Upper lobe of right lung (tissue), 1 donor: ENCODE data around the gene ANKRD44. TPM values are rescaled to one million over a fixed set of nuclear protein-coding genes. Genes with fewer than 3 reads are reported as not detected.

ENCODE experiments used
- ATAC-seq: fragments of 200-7000 bp; cut with Tn5 transposase; one replicate; pipeline ENCODE4 v1.9.1; 2020; ENCODE audit warnings: mild to moderate bottlenecking, moderate library complexity
- DNase-seq: peaks from one replicate; pipeline ENCODE4 v3.0.0-alpha.2; 2020
- H3K27ac ChIP-seq: fragments of 200-600 bp; one replicate; pipeline ENCODE4 v1.8.0; 2022
- H3K27me3 ChIP-seq: fragments of 200-600 bp; one replicate; pipeline ENCODE4 v1.8.0; 2022; ENCODE audit warnings: mild to moderate bottlenecking
- H3K36me3 ChIP-seq: fragments of 200-600 bp; one replicate; pipeline ENCODE4 v1.8.0; 2022
- H3K4me1 ChIP-seq: fragments of 200-600 bp; one replicate; pipeline ENCODE4 v1.8.0; 2022
- H3K4me3 ChIP-seq: fragments of 200-600 bp; one replicate; pipeline ENCODE4 v1.8.0; 2022; ENCODE audit warnings: mild to moderate bottlenecking
- H3K9me3 ChIP-seq: fragments of 200-600 bp; one replicate; pipeline ENCODE4 v1.8.0; 2022
- intact Hi-C: fragments of 100-400 bp; cut with DNase I; formaldehyde crosslinking; loops from one replicate; pipeline ENCODE4 v1.11.0; 2022
- total RNA-seq: library from RNA; stranded (reverse); fragmentation: NEBNext Ultra II Directional; extraction: Animal tissue kit (Norgen Biotek cat#: 25700); gene quantifications from one replicate; pipeline ENCODE4 v1.2.1, GENCODE V29; 2021
- TF ChIP-seq, protein P1 (sequence below): fragments of 200-600 bp; IDR thresholded peaks from one replicate; pipeline ENCODE4 v1.8.0; 2022; ENCODE audit warnings: antibody characterized with exemption
- donor health status: DM: no; HTN: yes; CAD: no; lungs with severe emphysema.

Gene ANKRD44
- total RNA-seq, 1 donor from 2014 or later: 51.4 TPM

DNA sequence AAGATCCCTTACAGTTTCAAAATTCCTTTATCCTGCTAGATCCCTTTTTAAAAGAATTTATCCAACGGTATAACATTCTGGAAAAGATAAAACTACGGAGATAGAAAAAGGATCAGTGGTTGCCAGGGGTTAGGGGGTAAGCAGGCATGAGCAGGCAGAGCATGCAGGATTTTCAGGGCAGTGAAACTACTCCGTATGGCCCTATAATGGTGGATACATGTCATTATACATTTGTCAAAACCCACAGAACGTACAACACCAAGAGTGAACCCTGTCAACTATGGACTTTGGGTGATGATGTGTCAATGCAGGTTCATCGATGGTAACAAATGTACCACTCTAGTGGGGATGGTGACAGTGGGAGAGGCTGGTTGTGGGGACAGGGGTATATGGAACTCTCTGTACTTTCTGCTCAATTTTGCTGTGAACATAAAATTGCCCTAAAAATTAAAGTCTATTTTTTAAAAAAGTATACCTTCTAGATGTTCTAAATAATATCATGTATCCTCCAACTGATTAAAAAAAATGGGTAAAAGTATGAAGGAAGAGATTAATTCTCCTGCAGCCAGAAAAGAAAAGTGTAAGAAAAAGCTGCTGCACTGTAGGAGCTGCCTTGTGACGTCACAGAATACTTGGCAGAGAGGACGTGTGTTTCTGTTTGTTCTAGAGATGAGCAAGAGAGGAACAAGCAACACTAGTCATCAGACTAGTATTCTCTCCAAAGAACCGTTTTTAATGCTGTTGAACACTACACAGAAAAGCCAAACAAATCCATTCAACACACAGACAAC is 23.6 kb downstream of the ANKRD44 start:
- no peak for DNase-seq
- peak; percentile 80 for ATAC-seq
- intact Hi-C loops: no loop called here

DNA sequence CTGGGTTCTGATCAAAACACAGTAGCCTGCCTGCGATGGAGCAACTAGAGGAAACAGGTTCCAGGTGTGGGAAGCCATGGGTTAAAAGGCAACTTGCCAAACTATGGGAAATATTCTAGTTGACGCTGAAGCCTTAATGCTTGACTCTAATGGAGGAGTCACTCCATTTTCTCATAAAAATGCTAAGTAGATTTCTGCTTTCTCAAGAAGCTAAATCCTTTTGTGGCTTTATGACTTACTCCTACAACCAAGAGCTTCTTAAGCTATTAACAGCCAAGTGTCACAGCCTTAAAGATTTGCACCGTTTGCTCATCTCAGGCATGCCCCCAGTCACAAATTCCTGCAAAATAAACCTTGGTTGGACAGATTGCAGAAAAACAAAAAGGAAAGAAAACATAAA is 25.2 kb downstream of the ANKRD44 start:
- intact Hi-C loops: no loop called here
- H3K4me3 ChIP-seq: no peak overlapping the region
- no peak for ATAC-seq
- TF ChIP-seq, protein P1, sequence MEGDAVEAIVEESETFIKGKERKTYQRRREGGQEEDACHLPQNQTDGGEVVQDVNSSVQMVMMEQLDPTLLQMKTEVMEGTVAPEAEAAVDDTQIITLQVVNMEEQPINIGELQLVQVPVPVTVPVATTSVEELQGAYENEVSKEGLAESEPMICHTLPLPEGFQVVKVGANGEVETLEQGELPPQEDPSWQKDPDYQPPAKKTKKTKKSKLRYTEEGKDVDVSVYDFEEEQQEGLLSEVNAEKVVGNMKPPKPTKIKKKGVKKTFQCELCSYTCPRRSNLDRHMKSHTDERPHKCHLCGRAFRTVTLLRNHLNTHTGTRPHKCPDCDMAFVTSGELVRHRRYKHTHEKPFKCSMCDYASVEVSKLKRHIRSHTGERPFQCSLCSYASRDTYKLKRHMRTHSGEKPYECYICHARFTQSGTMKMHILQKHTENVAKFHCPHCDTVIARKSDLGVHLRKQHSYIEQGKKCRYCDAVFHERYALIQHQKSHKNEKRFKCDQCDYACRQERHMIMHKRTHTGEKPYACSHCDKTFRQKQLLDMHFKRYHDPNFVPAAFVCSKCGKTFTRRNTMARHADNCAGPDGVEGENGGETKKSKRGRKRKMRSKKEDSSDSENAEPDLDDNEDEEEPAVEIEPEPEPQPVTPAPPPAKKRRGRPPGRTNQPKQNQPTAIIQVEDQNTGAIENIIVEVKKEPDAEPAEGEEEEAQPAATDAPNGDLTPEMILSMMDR: no peak
- H3K9me3 ChIP-seq: no peaks in the 10 kb centered on the region
- H3K4me1 ChIP-seq: peaks cover 38% of the 10 kb centered on the region
- H3K27ac ChIP-seq: no peak overlapping the region
- DNase-seq: no peak
- no peaks in the 10 kb centered on the region for H3K36me3 ChIP-seq
- no peaks in the 10 kb centered on the region for H3K27me3 ChIP-seq

More for the DNA sequence above, 23.6 kb downstream of the ANKRD44 start:
- H3K36me3 ChIP-seq: no peaks in the 10 kb centered on the region
- peak overlapping the region; percentile 14 for H3K27ac ChIP-seq
- no peak overlapping the region for H3K4me3 ChIP-seq
- H3K4me1 ChIP-seq: peaks cover 27% of the 10 kb centered on the region
- H3K27me3 ChIP-seq: no peaks in the 10 kb centered on the region
- no peaks in the 10 kb centered on the region for H3K9me3 ChIP-seq
- TF ChIP-seq, protein P1: no peak

DNA sequence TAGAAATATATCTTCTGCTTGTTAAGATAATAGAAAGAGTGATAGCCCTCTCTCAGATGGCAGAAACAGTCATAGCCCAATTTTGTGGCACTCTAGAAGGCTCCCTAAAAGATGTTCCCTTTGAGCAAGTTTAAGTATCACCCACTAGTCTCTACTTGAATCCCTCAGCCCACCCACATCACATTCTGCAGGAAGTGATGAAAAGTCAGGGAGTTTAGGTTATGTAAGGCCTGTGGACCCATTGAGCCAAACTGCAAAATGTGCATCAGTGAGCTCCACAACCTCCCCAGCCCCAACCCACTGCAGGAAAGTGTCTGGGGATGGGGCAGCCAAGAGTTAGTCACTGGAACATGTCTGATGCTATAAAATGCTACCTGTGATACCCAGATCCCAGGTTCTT is 25.6 kb downstream of the ANKRD44 start:
- H3K36me3 ChIP-seq: no peaks in the 10 kb centered on the region
- DNase-seq (no peak), ATAC-seq (no peak)
- intact Hi-C loops: no loop called here
- H3K27ac ChIP-seq: no peak overlapping the region
- H3K27me3 ChIP-seq: no peaks in the 10 kb centered on the region
- peaks cover 41% of the 10 kb centered on the region for H3K4me1 ChIP-seq
- TF ChIP-seq, protein P1: no peak
- no peaks in the 10 kb centered on the region for H3K9me3 ChIP-seq
- no peak overlapping the region for H3K4me3 ChIP-seq

DNA sequence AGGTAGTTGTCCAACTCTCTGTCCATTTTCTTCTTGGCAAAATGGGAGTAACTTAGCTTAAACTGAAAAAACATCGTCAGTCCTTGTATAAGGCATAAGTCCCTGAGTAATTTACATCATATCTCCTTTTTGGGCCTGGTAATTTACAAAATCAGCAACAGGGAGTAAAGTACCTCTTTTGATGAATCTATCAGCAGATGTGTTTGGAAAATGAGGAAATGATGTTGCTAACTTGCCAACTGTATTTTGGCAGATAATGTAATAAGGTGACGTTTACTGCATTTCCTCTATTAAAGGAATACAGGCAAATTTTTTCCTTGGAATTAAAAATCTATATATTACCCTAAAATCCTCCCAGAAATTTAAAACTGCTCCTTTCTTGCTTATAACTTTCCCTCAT is 29.2 kb downstream of the ANKRD44 start:
- no peak for DNase-seq

DNA sequence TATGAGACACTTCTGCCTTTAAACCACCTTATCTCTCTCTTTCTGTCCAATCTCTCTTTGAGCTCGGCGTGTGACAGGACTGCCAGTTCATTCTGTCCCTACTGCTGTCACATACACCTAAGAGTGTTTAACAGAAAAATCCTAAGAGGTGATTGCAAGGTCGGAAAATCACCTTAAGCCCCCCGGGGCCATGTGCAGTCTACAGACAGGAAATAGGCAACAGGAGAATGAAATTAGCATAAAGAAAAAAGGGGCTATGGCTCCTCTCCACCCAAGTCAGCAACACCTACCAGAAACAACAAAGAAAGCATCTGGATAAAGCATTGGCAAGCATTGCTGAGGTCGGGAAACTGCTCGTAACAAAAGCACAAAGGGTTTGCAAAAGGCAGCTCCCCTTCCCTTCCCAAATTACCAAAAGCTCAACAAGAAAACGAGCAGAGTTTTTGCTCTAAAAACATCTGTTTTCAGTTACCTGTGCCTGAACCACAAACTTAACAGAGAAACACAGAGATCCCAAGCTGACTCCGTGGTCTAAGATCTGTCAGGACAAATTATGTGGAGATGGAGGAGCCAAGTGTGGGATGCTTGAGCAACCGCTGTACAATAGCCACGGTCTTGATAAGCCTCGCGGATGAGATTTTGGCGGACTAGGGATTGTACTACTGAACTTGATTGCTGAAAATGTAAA is 30.4 kb downstream of the ANKRD44 start:
- H3K27ac ChIP-seq: no peak overlapping the region
- H3K36me3 ChIP-seq: no peaks in the 10 kb centered on the region
- H3K4me3 ChIP-seq: no peak overlapping the region
- no peaks in the 10 kb centered on the region for H3K9me3 ChIP-seq
- no peaks in the 10 kb centered on the region for H3K27me3 ChIP-seq
- ATAC-seq: no peak
- TF ChIP-seq, protein P1: no peak
- intact Hi-C loops: no loop called here
- peaks cover 41% of the 10 kb centered on the region for H3K4me1 ChIP-seq
- no peak for DNase-seq

More for the DNA sequence above, 29.2 kb downstream of the ANKRD44 start:
- intact Hi-C loops: no loop called here
- Histone ChIP-seq H3K27ac (no peak overlapping the region), H3K4me1 (peaks cover 45% of the 10 kb centered on the region), H3K9me3 (no peaks in the 10 kb centered on the region), H3K36me3 (no peaks in the 10 kb centered on the region), H3K4me3 (no peak overlapping the region), H3K27me3 (no peaks in the 10 kb centered on the region)
- TF ChIP-seq, protein P1: no peak
- peak; percentile 35 for ATAC-seq
